ENCODE measurements around the gene TNFAIP6.

DNA sequence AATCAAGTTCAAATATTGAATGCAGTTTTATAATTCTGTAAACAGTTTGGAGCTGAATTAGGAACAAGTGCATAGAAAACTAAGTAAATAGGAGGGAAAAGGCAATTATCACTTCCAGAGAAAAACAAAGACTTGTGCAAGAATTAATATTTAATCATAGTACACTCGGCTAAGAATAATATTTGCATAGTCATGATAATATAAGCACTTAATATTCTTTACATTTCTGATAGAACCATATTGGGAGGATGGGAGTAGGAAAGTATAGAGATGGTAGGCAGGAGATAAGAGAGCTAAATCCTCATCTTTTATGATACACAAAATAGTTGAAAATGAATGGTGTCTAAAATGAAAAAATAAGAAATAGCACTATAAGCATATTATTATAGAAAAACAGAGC lies 27.4 kb upstream of the TNFAIP6 start:
- TF ChIP-seq, protein P1, sequence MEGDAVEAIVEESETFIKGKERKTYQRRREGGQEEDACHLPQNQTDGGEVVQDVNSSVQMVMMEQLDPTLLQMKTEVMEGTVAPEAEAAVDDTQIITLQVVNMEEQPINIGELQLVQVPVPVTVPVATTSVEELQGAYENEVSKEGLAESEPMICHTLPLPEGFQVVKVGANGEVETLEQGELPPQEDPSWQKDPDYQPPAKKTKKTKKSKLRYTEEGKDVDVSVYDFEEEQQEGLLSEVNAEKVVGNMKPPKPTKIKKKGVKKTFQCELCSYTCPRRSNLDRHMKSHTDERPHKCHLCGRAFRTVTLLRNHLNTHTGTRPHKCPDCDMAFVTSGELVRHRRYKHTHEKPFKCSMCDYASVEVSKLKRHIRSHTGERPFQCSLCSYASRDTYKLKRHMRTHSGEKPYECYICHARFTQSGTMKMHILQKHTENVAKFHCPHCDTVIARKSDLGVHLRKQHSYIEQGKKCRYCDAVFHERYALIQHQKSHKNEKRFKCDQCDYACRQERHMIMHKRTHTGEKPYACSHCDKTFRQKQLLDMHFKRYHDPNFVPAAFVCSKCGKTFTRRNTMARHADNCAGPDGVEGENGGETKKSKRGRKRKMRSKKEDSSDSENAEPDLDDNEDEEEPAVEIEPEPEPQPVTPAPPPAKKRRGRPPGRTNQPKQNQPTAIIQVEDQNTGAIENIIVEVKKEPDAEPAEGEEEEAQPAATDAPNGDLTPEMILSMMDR (conservative IDR thresholded peaks at IDR 0.05; ENCODE audit: low read length), result no peak
- TF ChIP-seq EZH2phosphoT487 (IDR thresholded peaks at IDR 0.05; ENCODE audit: borderline replicate concordance), result no peak

Measured in Loucy (cell line).